HepG2 (cell line): ENCODE data around the gene ING1.

Experiments
- BHLHE40 ChIP-seq: IDR thresholded peaks from 2 replicates; pipeline ENCODE4 v1.6.1; 2011; ENCODE audit warnings: low read length, improper control_type of control experiment
- CEBPG ChIP-seq: IDR thresholded peaks from 2 replicates; pipeline ENCODE4 v1.6.1; 2016
- EZH2 ChIP-seq: conservative IDR thresholded peaks from 2 replicates; pipeline ENCODE4 v1.6.1; 2012; ENCODE audit warnings: mild to moderate bottlenecking, low read depth, low read length, moderate library complexity
- HNF4G ChIP-seq, 2 experiments: sonication (generic) in 1 of 2; formaldehyde crosslinking in 1 of 2; IDR thresholded peaks; 2 replicates each; pipeline versions ENCODE4 v1.4.0 to v1.6.1; 2011 to 2020; ENCODE audit warnings: borderline replicate concordance in 2 of 2, low read depth in 2 of 2, mild to moderate bottlenecking in 2 of 2, low read length in 1 of 2, missing genetic modification reagents in 1 of 2, moderate library complexity in 1 of 2
- IKZF4 ChIP-seq: sonication (generic); formaldehyde crosslinking; IDR thresholded peaks from 2 replicates; pipeline ENCODE4 v1.5.1; 2020; ENCODE audit warnings: borderline replicate concordance, mild to moderate bottlenecking, low read depth, missing genetic modification reagents; ENCODE audit errors: not compliant biosample characterization
- POGZ ChIP-seq: sonication (generic); formaldehyde crosslinking; IDR thresholded peaks from 2 replicates; pipeline ENCODE4 v1.4.0; 2020; ENCODE audit warnings: mild to moderate bottlenecking, missing genetic modification reagents
- TBP ChIP-seq: sonication (generic); formaldehyde crosslinking; IDR thresholded peaks from 2 replicates; pipeline ENCODE4 v1.5.0; 2020; ENCODE audit warnings: missing genetic modification reagents
- YY1 ChIP-seq: IDR thresholded peaks from 2 replicates; pipeline ENCODE4 v1.6.1; 2011; ENCODE audit warnings: low read length, low read depth, moderate library complexity, mild to moderate bottlenecking; ENCODE audit not compliant: insufficient read depth, insufficient replicate concordance
- ZFYVE20 ChIP-seq: sonication (generic); formaldehyde crosslinking; IDR thresholded peaks from 2 replicates; pipeline ENCODE4 v1.8.0; 2023; ENCODE audit warnings: low read depth, mild to moderate bottlenecking, moderate library complexity, missing genetic modification reagents, borderline replicate concordance
- ZNF629 ChIP-seq: sonication (generic); formaldehyde crosslinking; conservative IDR thresholded peaks from 2 replicates; pipeline ENCODE4 v1.5.0; 2020; ENCODE audit warnings: missing genetic modification reagents
- TF ChIP-seq, protein P1 (sequence below): sonication (generic); formaldehyde crosslinking; IDR thresholded peaks from 2 replicates; pipeline ENCODE4 v1.5.0; 2020; ENCODE audit warnings: mild to moderate bottlenecking, missing genetic modification reagents, moderate library complexity

DNA sequence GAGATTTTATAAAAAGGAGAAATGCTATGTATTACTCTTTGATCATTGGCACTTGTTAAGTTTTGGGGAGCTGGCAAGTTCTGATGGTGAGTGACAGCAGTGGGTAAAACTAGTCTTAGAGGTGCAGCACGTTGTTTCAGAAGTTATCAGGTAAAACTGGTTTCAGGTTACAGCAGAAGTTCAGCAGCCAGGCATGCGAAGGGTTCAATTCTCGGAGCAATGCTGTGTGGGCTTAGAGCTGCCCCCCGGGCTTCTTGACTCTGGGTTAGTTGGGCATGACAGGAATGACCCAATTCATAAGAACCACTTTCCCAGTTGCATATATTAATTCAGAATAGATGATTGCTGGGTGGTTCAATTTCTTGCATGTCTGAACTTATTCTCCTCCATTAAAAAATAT is 34.8 kb downstream of the ING1 start:
- TF ChIP-seq ZNF629 (CRISPR knock-in tag), result no peak
- TF ChIP-seq, protein P1, sequence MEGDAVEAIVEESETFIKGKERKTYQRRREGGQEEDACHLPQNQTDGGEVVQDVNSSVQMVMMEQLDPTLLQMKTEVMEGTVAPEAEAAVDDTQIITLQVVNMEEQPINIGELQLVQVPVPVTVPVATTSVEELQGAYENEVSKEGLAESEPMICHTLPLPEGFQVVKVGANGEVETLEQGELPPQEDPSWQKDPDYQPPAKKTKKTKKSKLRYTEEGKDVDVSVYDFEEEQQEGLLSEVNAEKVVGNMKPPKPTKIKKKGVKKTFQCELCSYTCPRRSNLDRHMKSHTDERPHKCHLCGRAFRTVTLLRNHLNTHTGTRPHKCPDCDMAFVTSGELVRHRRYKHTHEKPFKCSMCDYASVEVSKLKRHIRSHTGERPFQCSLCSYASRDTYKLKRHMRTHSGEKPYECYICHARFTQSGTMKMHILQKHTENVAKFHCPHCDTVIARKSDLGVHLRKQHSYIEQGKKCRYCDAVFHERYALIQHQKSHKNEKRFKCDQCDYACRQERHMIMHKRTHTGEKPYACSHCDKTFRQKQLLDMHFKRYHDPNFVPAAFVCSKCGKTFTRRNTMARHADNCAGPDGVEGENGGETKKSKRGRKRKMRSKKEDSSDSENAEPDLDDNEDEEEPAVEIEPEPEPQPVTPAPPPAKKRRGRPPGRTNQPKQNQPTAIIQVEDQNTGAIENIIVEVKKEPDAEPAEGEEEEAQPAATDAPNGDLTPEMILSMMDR, result no peak
- TF ChIP-seq ZFYVE20 (CRISPR knock-in tag), result no peak
- no peak for TF ChIP-seq BHLHE40
- no peak for TF ChIP-seq YY1
- TF ChIP-seq HNF4G (IDR thresholded peaks at IDR 0.05; ENCODE audit: borderline replicate concordance, low read depth, low read length), result no peak
- no peak for TF ChIP-seq HNF4G (CRISPR knock-in tag; IDR thresholded peaks at IDR 0.05; ENCODE audit: borderline replicate concordance, low read depth)
- TF ChIP-seq EZH2, result no peak
- no peak for TF ChIP-seq CEBPG (CRISPR knock-in tag)
- no peak for TF ChIP-seq TBP (CRISPR knock-in tag)
- no peak for TF ChIP-seq IKZF4
- no peak for TF ChIP-seq POGZ (CRISPR knock-in tag)
